HepG2 (cell line): ENCODE measurements around the gene RB1. TPM values are rescaled to one million over a fixed set of nuclear protein-coding genes. Genes with fewer than 3 reads are reported as not detected.
A peak's percentile ranks its signal among the peaks of the same experiment; 100 is the strongest.

Source experiments
- ATAC-seq: fragments of 200-7000 bp; cut with Tn5 transposase; 3 replicates; pipeline ENCODE4 v1.9.1; 2020; ENCODE audit warnings: mild to moderate bottlenecking, moderate library complexity
- BruUV-seq: library from RNA; stranded (reverse); fragments of 400-500 nt; replicated peaks from 2 replicates; lab custom pipeline; 2021; lab: Mats Ljungman, UMichigan
- CTCF ChIA-PET: fragments of 300-600 bp; formaldehyde crosslinking; extraction: SDS; loops from one replicate; lab custom pipeline; 2021; ENCODE audit warnings: low total read pairs, inconsistent platforms, low intra/inter-chr PET ratio; lab: Yijun Ruan, JAX
- POLR2A ChIA-PET: fragments of 350-600 bp; sonication (Branson Sonifier 250); formaldehyde crosslinking; loops from one replicate; lab custom pipeline; 2020; ENCODE audit warnings: antibody characterized with exemption, inconsistent platforms; lab: Yijun Ruan, JAX
- DNase-seq: peaks from one replicate; pipeline ENCODE4 v3.0.0-alpha.2; 2015; ENCODE audit warnings: low spot score
- FAIRE-seq: peaks from 3 replicates; lab custom pipeline; 2011; peaks lifted over from hg19 to GRCh38; lab: Jason Lieb, UNC
- H2AFZ ChIP-seq: one replicate; pipeline ENCODE4 v1.6.1; 2011; ENCODE audit warnings: low read length, inconsistent platforms
- H3K27ac ChIP-seq: fragments of 300-600 bp; 3 replicates; pipeline ENCODE4 v1.8.0; 2011; ENCODE audit warnings: mixed run types, mild to moderate bottlenecking, mixed read lengths, low read length, inconsistent platforms; ENCODE audit not compliant: insufficient read depth; ENCODE audit errors: extremely low read length
- H3K27me3 ChIP-seq, 2 experiments: fragments of 200-600 bp in 1 of 2; 2 replicates in 1 of 2; 3 replicates in 1 of 2; pipeline versions ENCODE4 v1.6.0 to v1.8.0; 2011; ENCODE audit warnings: low read length in 2 of 2, mild to moderate bottlenecking in 2 of 2, moderate library complexity in 2 of 2, inconsistent platforms in 1 of 2; ENCODE audit not compliant: insufficient read depth in 2 of 2, control insufficient read depth in 1 of 2
- H3K36me3 ChIP-seq, 2 experiments: fragments of 200-600 bp in 1 of 2; replicated peaks in 1 of 2; 2 replicates in 1 of 2; 3 replicates in 1 of 2; pipeline versions ENCODE4 v1.5.1 to v1.8.0; 2011; ENCODE audit warnings: low read length in 2 of 2, inconsistent platforms in 1 of 2; ENCODE audit not compliant: insufficient read depth in 2 of 2, control insufficient read depth in 1 of 2
- H3K4me1 ChIP-seq: 2 replicates; pipeline ENCODE4 v1.5.1; 2012; ENCODE audit warnings: low read length, inconsistent platforms; ENCODE audit not compliant: insufficient read depth
- H3K4me2 ChIP-seq: 2 replicates; pipeline ENCODE4 v1.6.0; 2011; ENCODE audit warnings: low read depth, low read length, inconsistent platforms
- H3K4me3 ChIP-seq, 3 experiments: fragments of 200-600 bp in 1 of 3; sonication (generic), shearing (Covaris generic) in 1 of 3; replicated peaks in 1 of 3; 2 replicates each; pipeline ENCODE4 v1.5.1; 2011 to 2016; ENCODE audit warnings: low read length in 3 of 3, inconsistent platforms in 2 of 3, low read depth in 2 of 3, mild to moderate bottlenecking in 2 of 3, control low read depth in 1 of 3, mixed read lengths in 1 of 3; ENCODE audit not compliant: insufficient read depth in 1 of 3
- H3K79me2 ChIP-seq: one replicate; pipeline ENCODE4 v1.6.1; 2011; ENCODE audit warnings: low read length, inconsistent platforms; ENCODE audit not compliant: insufficient read depth
- H3K9ac ChIP-seq: 2 replicates; pipeline ENCODE4 v1.6.0; 2011; ENCODE audit warnings: mild to moderate bottlenecking, low read depth, low read length, inconsistent platforms; ENCODE audit not compliant: insufficient read depth
- H3K9me3 ChIP-seq: 2 replicates; pipeline ENCODE4 v1.5.1; 2012; ENCODE audit warnings: mild to moderate bottlenecking, low read length
- H4K20me1 ChIP-seq: 2 replicates; pipeline ENCODE4 v1.6.0; 2011; ENCODE audit warnings: inconsistent platforms, mild to moderate bottlenecking, low read length, moderate library complexity; ENCODE audit not compliant: insufficient read depth
- ATF4 ChIP-seq, 2 experiments: fragments of 450-650 bp in 1 of 2; sonication (generic) in 1 of 2; formaldehyde crosslinking; IDR thresholded peaks; 2 replicates each; pipeline versions ENCODE4 v1.5.0 to v1.8.0; 2020 to 2022; ENCODE audit warnings: mild to moderate bottlenecking in 1 of 2, missing genetic modification reagents in 1 of 2
- CBX5 ChIP-seq: sonication (generic); formaldehyde crosslinking; IDR thresholded peaks from 2 replicates; pipeline ENCODE4 v1.4.0; 2020; ENCODE audit warnings: missing genetic modification reagents, borderline replicate concordance
- HNRNPH1 ChIP-seq: fragments of 200-400 bp; formaldehyde crosslinking; optimal IDR thresholded peaks from 2 replicates; pipeline ENCODE3; 2017; ENCODE audit warnings: mild to moderate bottlenecking, low read depth, low read length
- NR3C1 ChIP-seq: sonication (generic); formaldehyde crosslinking; IDR thresholded peaks from 2 replicates; pipeline ENCODE4 v1.4.0; 2020; ENCODE audit warnings: missing genetic modification reagents
- RBM22 ChIP-seq: fragments of 200-400 bp; formaldehyde crosslinking; optimal IDR thresholded peaks from 2 replicates; pipeline ENCODE3; 2017; ENCODE audit warnings: mild to moderate bottlenecking, low read length, moderate library complexity
- ZNF331 ChIP-seq: sonication (generic); formaldehyde crosslinking; IDR thresholded peaks from 2 replicates; pipeline ENCODE4 v1.4.0; 2020; ENCODE audit warnings: missing genetic modification reagents
- WGBS: methylation state at CpG from one replicate; pipeline ENCODE4 v1.1.6; 2017; ENCODE audit warnings: low lambda C conversion rate; 5-methylcytosine and 5-hydroxymethylcytosine counted together
- in situ Hi-C: cut with HindIII; loops from 2 replicates; pipeline ENCODE4 v1.10.0; 2017; ENCODE audit warnings: low pct_unique_long_range_greater_than_20kb; ENCODE audit not compliant: extremely low pct_ligation_motif_present
- intact Hi-C: fragments of 100-400 bp; cut with micrococcal nuclease; formaldehyde crosslinking; loops from one replicate; pipeline ENCODE4 v1.10.0; 2022; ENCODE audit not compliant: unreplicated experiment
- polyA plus RNA-seq, 8 experiments: library from polyadenylated mRNA; depleted of rRNA in 3 of 8; stranded (reverse) in 7 of 8; unstranded in 1 of 8; fragments of >200 nt; fragmentation: Illumina TruSeq in 4 of 8; extraction: Trizol in 4 of 8; gene quantifications; 2 replicates each; pipeline versions ENCODE4 v1.2.1 to v1.2.3, GENCODE V29; 2011 to 2016; ENCODE audit warnings: low read depth in 4 of 8, missing spikeins in 1 of 8, mixed read lengths in 1 of 8; ENCODE audit not compliant: insufficient read depth in 1 of 8
- total RNA-seq, 5 experiments: library from RNA; depleted of rRNA; stranded (reverse); fragments of >200 nt; fragmentation: Illumina TruSeq; extraction: Trizol; gene quantifications; 2 replicates each; pipeline ENCODE4 v1.2.3, GENCODE V29; 2016; ENCODE audit warnings: low read depth in 1 of 5
- TF ChIP-seq, protein P1 (sequence below): sonication (generic); formaldehyde crosslinking; IDR thresholded peaks from 2 replicates; pipeline ENCODE4 v1.4.0; 2020; ENCODE audit warnings: low read depth, mild to moderate bottlenecking, missing genetic modification reagents
- TF ChIP-seq, protein P2 (sequence below): sonication (generic); formaldehyde crosslinking; IDR thresholded peaks from 2 replicates; pipeline ENCODE4 v1.5.1; 2020; ENCODE audit warnings: missing genetic modification reagents, mild to moderate bottlenecking, borderline replicate concordance

Gene RB1
- total and polyA plus RNA-seq, 2 of the 13 experiments (the other 11 are each of a cell fraction or from before 2014, with no cell fraction given): 15.6 to 23.7 TPM

GRCh38 chr13:48294653-48295052 lies 8.9 kb upstream of the RB1 start:
- peaks cover 51% of the 10 kb centered on the region for H3K4me1 ChIP-seq
- POLR2A ChIA-PET: no interaction called here
- intact Hi-C loops: no loop called here

More at GRCh38 chr13:48294653-48295052, 8.9 kb upstream of the RB1 start:
- Histone ChIP-seq H3K4me3 (no peak overlapping the region), H3K4me2 (no peak overlapping the region), H3K27me3 (no peaks in the 10 kb centered on the region), H3K79me2 (no peaks in the 10 kb centered on the region), H3K27ac (no peak overlapping the region), H2AFZ (no peak overlapping the region), H3K9me3 (no peaks in the 10 kb centered on the region), H3K9ac (no peak overlapping the region), H3K36me3 (no peaks in the 10 kb centered on the region), H4K20me1 (no peaks in the 10 kb centered on the region)
- FAIRE-seq (no peak), DNase-seq (peak; percentile 15), ATAC-seq (peak; percentile 59)
- no peak for TF ChIP-seq CBX5 (CRISPR knock-in tag)
- TF ChIP-seq ZNF331 (CRISPR knock-in tag): peak; percentile 53; the same call in 1 of the 2 replicates
- TF ChIP-seq RBM22: no peak
- TF ChIP-seq ATF4 (CRISPR knock-in tag; IDR thresholded peaks at IDR 0.05): no peak
- TF ChIP-seq, protein P1, sequence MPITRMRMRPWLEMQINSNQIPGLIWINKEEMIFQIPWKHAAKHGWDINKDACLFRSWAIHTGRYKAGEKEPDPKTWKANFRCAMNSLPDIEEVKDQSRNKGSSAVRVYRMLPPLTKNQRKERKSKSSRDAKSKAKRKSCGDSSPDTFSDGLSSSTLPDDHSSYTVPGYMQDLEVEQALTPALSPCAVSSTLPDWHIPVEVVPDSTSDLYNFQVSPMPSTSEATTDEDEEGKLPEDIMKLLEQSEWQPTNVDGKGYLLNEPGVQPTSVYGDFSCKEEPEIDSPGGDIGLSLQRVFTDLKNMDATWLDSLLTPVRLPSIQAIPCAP (CRISPR knock-in tag): no peak
- TF ChIP-seq, protein P2, sequence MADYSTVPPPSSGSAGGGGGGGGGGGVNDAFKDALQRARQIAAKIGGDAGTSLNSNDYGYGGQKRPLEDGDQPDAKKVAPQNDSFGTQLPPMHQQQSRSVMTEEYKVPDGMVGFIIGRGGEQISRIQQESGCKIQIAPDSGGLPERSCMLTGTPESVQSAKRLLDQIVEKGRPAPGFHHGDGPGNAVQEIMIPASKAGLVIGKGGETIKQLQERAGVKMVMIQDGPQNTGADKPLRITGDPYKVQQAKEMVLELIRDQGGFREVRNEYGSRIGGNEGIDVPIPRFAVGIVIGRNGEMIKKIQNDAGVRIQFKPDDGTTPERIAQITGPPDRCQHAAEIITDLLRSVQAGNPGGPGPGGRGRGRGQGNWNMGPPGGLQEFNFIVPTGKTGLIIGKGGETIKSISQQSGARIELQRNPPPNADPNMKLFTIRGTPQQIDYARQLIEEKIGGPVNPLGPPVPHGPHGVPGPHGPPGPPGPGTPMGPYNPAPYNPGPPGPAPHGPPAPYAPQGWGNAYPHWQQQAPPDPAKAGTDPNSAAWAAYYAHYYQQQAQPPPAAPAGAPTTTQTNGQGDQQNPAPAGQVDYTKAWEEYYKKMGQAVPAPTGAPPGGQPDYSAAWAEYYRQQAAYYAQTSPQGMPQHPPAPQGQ: no peak
- TF ChIP-seq HNRNPH1: no peak
- no peak for TF ChIP-seq NR3C1
- no TSS peak for BruUV-seq
- in situ Hi-C loops: no loop called here
- CTCF ChIA-PET: no interaction called here
- WGBS: 98% methylated on average over 2 of the region's 2 CpGs
